ENCODE results near the gene ST6GALNAC5. TPM values are rescaled to one million over a fixed set of nuclear protein-coding genes. Genes with fewer than 3 reads are reported as not detected.

The ST6GALNAC5 gene
- total and polyA plus RNA-seq, 10 of the 15 experiments (the other 5 are each of a cell fraction or from before 2014, with no cell fraction given), result under 0.01 to 1.8 (median 0.07) TPM; not detected in 6

- FAIRE-seq, result no peak
- CTCF ChIA-PET, result no interaction called here
- H3K36me3 ChIP-seq (ENCODE audit: control insufficient read depth in 2 of 2, insufficient read depth in 2 of 2, low read length in 1 of 2), result no peaks in the 10 kb centered on the region
- 2% methylated on average over 3 of the region's 3 CpGs for WGBS (ENCODE audit: insufficient coverage, insufficient replicate concordance, low lambda C conversion rate, missing lambda C conversion rate)
- H3K4me3 ChIP-seq, result no peak overlapping the region
- H2AFZ ChIP-seq (ENCODE audit: control insufficient read depth, low read depth, low read length), result no peak overlapping the region
- SMC1A ChIA-PET (ENCODE audit: uncharacterized antibody, unreplicated experiment), result interaction anchor here (1.0 to 1.7 kb wide), 3 partner anchors 13 to 123 kb away, joined by 3 to 7 read pairs (median 4); no protein-coding TSS in a partner anchor
- intact Hi-C loops (cut with micrococcal nuclease; ENCODE audit: unreplicated experiment), result no loop called here
- no TSS peak for BruUV-seq (replicated peaks)
- no peak for ATAC-seq
- no peak overlapping the region for H3K4me2 ChIP-seq (ENCODE audit: control insufficient read depth, insufficient read depth)
- in situ Hi-C loops (cut with MboI), result no loop called here
- TF ChIP-seq, protein P1, sequence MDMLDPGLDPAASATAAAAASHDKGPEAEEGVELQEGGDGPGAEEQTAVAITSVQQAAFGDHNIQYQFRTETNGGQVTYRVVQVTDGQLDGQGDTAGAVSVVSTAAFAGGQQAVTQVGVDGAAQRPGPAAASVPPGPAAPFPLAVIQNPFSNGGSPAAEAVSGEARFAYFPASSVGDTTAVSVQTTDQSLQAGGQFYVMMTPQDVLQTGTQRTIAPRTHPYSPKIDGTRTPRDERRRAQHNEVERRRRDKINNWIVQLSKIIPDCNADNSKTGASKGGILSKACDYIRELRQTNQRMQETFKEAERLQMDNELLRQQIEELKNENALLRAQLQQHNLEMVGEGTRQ (IDR thresholded peaks at IDR 0.05; ENCODE audit: borderline replicate concordance, low read depth, low read length), result no peak
- TF ChIP-seq, protein P2, sequence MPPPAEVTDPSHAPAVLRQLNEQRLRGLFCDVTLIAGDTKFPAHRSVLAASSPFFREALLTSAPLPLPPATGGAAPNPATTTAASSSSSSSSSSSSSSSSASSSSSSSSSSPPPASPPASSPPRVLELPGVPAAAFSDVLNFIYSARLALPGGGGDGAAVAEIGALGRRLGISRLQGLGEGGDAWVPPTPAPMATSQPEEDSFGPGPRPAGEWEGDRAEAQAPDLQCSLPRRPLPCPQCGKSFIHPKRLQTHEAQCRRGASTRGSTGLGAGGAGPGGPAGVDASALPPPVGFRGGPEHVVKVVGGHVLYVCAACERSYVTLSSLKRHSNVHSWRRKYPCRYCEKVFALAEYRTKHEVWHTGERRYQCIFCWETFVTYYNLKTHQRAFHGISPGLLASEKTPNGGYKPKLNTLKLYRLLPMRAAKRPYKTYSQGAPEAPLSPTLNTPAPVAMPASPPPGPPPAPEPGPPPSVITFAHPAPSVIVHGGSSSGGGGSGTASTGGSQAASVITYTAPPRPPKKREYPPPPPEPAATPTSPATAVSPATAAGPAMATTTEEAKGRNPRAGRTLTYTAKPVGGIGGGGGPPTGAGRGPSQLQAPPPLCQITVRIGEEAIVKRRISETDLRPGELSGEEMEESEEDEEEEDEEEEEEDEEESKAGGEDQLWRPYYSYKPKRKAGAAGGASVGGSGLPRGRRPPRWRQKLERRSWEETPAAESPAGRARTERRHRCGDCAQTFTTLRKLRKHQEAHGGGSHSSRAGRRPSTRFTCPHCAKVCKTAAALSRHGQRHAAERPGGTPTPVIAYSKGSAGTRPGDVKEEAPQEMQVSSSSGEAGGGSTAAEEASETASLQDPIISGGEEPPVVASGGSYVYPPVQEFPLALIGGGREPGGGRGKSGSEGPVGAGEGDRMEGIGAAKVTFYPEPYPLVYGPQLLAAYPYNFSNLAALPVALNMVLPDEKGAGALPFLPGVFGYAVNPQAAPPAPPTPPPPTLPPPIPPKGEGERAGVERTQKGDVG (CRISPR knock-in tag; IDR thresholded peaks at IDR 0.05), result no peak
- H3K9ac ChIP-seq (ENCODE audit: control insufficient read depth, insufficient read depth, low read length), result no peak overlapping the region
- no peaks in the 10 kb centered on the region for H3K4me1 ChIP-seq (ENCODE audit: control insufficient read depth, insufficient read depth, low read length)
- H3K27ac ChIP-seq (ENCODE audit: control insufficient read depth, insufficient read depth), result no peak overlapping the region
- POLR2A ChIA-PET, result no interaction called here
- no peaks in the 10 kb centered on the region for H3K27me3 ChIP-seq (replicated peaks in 1 of 2; ENCODE audit: control insufficient read depth in 2 of 2, insufficient read depth in 2 of 2, low read length in 1 of 2)
- H3K9me3 ChIP-seq (replicated peaks; ENCODE audit: control insufficient read depth, insufficient read depth, low read length), result no peaks in the 10 kb centered on the region
- no peaks in the 10 kb centered on the region for H4K20me1 ChIP-seq (ENCODE audit: control insufficient read depth, insufficient read depth)
- H3K79me2 ChIP-seq (ENCODE audit: control insufficient read depth, insufficient read depth, low read length), result no peaks in the 10 kb centered on the region
- no peak for DNase-seq (ENCODE audit: low read depth, low spot score)
- RAD21 ChIA-PET (ENCODE audit: unreplicated experiment), result no interaction called here
These were observed 193.9 kb downstream of the ST6GALNAC5 start for GRCh38 chr1:77061162-77061561.
